ENCODE measurements around the gene FRYL.

Gene FRYL

DNA sequence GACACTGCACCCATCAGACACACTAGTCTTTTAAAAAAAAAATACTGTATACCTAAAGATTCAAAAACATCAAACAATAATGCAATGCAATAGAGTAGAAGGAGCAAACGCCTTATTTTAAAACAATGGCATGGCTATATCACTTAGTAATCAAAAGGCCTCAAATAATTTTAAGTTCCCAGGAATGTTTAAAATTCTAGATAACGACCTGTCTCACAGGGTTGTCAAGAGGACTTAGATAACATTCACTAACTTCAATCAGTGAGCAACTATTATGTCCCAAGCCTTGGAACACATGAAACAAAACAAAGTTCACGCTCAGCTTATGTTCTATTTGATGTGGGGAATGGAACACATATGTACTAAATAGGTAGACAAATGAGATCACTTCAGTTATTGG is 106.5 kb downstream of the FRYL start:
- H3K4me3 ChIP-seq (replicated peaks; ENCODE audit: low read depth, low read length), result no peak overlapping the region
- DNase-seq (ENCODE audit: extremely low read depth, low read depth), result no peak
- TF ChIP-seq CTCF (IDR thresholded peaks at IDR 0.05; ENCODE audit: low read depth, low read length, missing control alignments), result no peak

DNA sequence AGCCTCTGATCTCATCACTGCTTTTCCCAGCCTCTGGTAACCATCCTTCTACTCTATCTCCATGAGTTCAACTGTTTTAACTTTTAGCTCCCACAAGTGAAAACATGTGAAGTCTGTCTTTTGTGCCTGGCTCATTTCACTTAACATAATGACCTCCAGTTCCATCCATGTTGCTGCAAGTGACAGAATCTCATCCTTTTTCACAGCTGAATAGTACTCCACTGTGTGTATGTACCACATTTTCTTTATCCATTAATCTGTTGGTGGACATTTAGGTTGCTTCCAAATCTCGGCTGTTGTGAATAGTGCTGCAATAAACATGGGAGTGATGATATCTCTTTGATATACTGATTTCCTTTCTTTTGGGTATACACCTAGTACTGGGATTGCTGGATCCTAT is 109.5 kb downstream of the FRYL start:
- TF ChIP-seq CTCF (IDR thresholded peaks at IDR 0.05; ENCODE audit: low read depth, low read length, missing control alignments), result no peak
- no peak for DNase-seq (ENCODE audit: extremely low read depth, low read depth)
- no peak overlapping the region for H3K4me3 ChIP-seq (replicated peaks; ENCODE audit: low read depth, low read length)

DNA sequence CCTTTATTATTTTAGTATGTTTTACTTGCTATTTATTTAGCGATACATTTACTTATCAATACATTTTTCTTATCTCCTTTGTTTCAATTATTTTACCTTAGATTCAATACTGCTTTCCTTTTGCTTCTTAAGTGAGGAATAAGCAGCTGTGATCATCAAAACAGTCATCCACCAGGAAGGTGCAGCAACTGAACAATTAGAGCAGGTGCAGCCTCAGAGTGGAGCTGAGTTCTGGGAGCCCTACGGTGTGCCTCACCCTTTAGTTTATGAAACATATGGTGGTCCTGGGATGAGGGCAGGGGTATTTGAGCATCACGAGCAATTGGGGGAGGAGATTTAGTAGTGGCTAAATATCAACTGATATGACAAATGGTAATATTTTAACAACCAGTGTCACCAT is 111.0 kb downstream of the FRYL start:
- no peak for DNase-seq (ENCODE audit: extremely low read depth, low read depth)
- no peak overlapping the region for H3K4me3 ChIP-seq (replicated peaks; ENCODE audit: low read depth, low read length)
- no peak for TF ChIP-seq CTCF (IDR thresholded peaks at IDR 0.05; ENCODE audit: low read depth, low read length, missing control alignments)

DNA sequence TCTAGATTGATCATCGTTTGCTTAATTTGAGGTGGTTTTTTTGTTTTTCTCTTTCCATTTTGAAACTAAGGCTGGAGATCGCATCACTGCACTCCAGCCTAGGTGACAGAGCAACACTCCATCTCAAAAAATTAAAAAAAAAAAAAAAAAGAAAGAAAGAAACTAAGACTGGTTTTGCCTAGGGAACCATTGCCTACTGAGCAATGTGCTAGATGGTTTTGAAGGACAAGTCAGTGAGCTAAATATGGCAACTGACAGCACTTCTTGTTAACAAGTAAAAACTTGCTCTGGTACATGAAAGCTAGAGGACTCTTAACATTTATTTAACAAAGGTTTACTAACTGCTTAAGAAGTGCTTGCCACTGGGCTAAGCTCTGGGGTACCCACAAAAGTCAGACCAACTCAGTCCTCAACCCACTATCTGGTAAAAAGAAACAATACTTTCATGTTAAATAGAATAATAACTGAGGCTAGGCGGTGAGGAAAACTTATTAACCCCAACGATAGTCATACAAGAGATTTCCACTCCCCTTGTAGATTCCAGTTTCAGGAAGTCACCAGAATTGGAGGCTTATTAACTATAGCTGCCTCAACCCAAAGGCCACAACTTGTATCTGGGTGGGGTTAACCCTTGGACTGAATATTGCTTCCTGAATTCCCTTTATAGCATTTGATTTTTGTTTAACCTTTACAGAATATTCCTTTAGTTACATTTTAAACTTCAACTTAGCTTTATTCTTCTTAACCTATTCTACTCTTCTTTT is 111.6 kb downstream of the FRYL start:
- H3K4me3 ChIP-seq (replicated peaks; ENCODE audit: low read depth, low read length), result no peak overlapping the region
- DNase-seq (ENCODE audit: extremely low read depth, low read depth), result no peak
- TF ChIP-seq CTCF (IDR thresholded peaks at IDR 0.05; ENCODE audit: low read depth, low read length, missing control alignments), result no peak

DNA sequence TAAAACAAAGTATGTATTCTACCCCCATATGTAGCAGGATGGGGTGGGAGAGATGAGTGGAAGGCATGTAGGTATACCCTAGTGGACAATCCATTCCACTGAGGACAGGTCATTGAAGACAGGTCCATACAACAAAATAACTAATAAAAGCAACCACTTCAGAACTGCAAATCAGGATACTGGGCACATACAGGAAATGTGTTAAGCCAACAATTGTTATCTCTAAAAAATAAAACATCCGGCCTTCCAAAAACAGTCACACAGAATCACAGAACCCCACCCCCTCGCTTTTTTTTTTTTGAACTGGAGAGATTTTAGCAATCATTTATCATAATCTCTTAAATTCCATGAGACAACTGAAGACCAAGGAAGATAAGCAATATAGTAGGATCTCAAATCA is 112.9 kb downstream of the FRYL start:
- no peak for TF ChIP-seq CTCF (IDR thresholded peaks at IDR 0.05; ENCODE audit: low read depth, low read length, missing control alignments)
- no peak overlapping the region for H3K4me3 ChIP-seq (replicated peaks; ENCODE audit: low read depth, low read length)
- DNase-seq (ENCODE audit: extremely low read depth, low read depth), result no peak

DNA sequence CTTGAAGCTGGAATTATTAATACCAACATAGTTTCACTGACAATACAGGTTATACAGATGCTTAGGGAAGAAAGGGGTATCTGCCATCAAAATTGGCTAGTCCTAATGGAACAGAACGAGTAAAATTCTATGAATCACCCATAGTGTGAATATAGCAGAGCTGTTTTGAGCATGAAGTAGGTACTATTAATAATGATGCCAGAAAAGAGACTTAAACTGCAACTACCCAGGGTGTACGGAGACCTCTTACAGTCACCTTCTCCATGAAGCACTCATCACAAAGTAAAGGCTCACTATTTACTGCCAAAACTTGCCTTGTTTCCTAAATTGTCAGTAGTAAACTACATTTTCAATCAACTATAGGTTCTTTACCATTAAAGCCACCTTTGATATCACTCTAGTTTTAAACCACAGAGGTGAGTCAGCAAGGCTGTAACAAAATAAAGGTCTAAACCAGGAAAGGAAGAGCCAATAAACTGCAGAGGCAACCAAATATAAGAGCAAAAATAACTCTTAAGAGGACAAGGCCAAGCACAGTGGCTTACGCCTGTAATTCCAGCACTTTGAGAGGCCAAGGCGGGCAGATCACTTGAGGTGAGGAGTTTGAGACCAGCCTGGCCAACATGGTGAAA is 114.4 kb downstream of the FRYL start:
- H3K4me3 ChIP-seq (replicated peaks; ENCODE audit: low read depth, low read length), result no peak overlapping the region
- no peak for DNase-seq (ENCODE audit: extremely low read depth, low read depth)
- TF ChIP-seq CTCF (IDR thresholded peaks at IDR 0.05; ENCODE audit: low read depth, low read length, missing control alignments), result no peak

Measured in HFF-Myc (cell line).